ENCODE results near the gene AKR1C8.
"Not testable (repeated sequence)": the region's sequence is repeated elsewhere in the genome, so short reads cannot be mapped to it uniquely, and the experiment has no call there.

AKR1C8 gene

GRCh38 chr10:5147255-5147980 is 37.5 kb downstream of the AKR1C8 start:
- H3K4me3 ChIP-seq (ENCODE audit: low read length): no peak overlapping the region
- DNase-seq (ENCODE audit: low read depth): no peak
- no peak for TF ChIP-seq CTCF (IDR thresholded peaks at IDR 0.05; ENCODE audit: insufficient read depth, low read depth, low read length, missing control alignments)

GRCh38 chr10:5146920-5147254 is 38.1 kb downstream of the AKR1C8 start:
- peak; percentile 11 for DNase-seq (ENCODE audit: low read depth)
- no peak overlapping the region for H3K4me3 ChIP-seq (ENCODE audit: low read length)
- no peak for TF ChIP-seq CTCF (IDR thresholded peaks at IDR 0.05; ENCODE audit: insufficient read depth, low read depth, low read length, missing control alignments)

- H3K4me3 ChIP-seq (ENCODE audit: low read length): no peak overlapping the region
- no peak for DNase-seq (ENCODE audit: low read depth)
- TF ChIP-seq CTCF (IDR thresholded peaks at IDR 0.05; ENCODE audit: insufficient read depth, low read depth, low read length, missing control alignments): no peak
Measured at GRCh38 chr10:5143137-5143536, 41.8 kb downstream of the AKR1C8 start.

GRCh38 chr10:5142199-5142598 is 42.8 kb downstream of the AKR1C8 start:
- DNase-seq (ENCODE audit: low read depth): no peak
- no peak for TF ChIP-seq CTCF (IDR thresholded peaks at IDR 0.05; ENCODE audit: insufficient read depth, low read depth, low read length, missing control alignments)
- no peak overlapping the region for H3K4me3 ChIP-seq (ENCODE audit: low read length)

GRCh38 chr10:5137699-5138098 is 47.3 kb downstream of the AKR1C8 start:
- DNase-seq (ENCODE audit: low read depth); H3K4me3 ChIP-seq (ENCODE audit: low read length): not testable (repeated sequence)

GRCh38 chr10:5136468-5137087 is 48.4 kb downstream of the AKR1C8 start:
- TF ChIP-seq CTCF (IDR thresholded peaks at IDR 0.05; ENCODE audit: insufficient read depth, low read depth, low read length, missing control alignments): no peak
- DNase-seq (ENCODE audit: low read depth): no peak
- H3K4me3 ChIP-seq (ENCODE audit: low read length): no peak overlapping the region

GRCh38 chr10:5135581-5135980 is 49.4 kb downstream of the AKR1C8 start:
- no peak overlapping the region for H3K4me3 ChIP-seq (ENCODE audit: low read length)
- no peak for TF ChIP-seq CTCF (IDR thresholded peaks at IDR 0.05; ENCODE audit: insufficient read depth, low read depth, low read length, missing control alignments)
- no peak for DNase-seq (ENCODE audit: low read depth)

Data from epithelial cell of esophagus (primary cell).